LHCN-M2 (cell line): ENCODE data around the gene COQ5. TPM values are rescaled to one million over a fixed set of nuclear protein-coding genes. Genes with fewer than 3 reads are reported as not detected.
A peak's percentile ranks its signal among the peaks of the same experiment; 100 is the strongest.

Source experiments
- DNase-seq: peaks from one replicate; pipeline ENCODE4 v3.0.0-alpha.2; 2012; ENCODE audit warnings: low read depth
- total RNA-seq: library from RNA; depleted of rRNA; stranded (reverse); fragments of >200 nt; gene quantifications from 2 replicates; pipeline ENCODE4 v1.2.3, GENCODE V29; 2014; rRNA removed

The COQ5 gene
- total RNA-seq, 1 experiment from 2014 or later = 33.5 TPM

DNA sequence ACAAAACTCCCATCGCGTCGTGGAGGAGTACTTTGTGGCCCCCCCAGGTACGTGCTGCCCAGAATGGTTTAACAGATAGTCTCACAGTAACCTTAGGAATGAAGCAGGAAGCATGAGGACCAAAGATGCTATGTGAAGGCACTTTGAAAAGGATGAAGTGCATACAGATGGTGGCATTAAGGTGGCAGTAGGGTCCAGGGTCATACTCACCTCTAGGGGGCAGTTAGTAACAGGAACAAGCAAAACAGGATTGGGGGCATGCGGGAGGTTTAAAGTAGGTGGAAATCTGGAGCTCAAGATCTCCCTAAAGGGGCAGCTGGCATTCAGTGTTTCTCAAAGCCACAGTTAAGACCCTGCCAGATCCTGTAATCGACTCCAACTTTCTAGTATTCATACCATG is 71.8 kb downstream of the COQ5 start:
- no peak for DNase-seq

DNA sequence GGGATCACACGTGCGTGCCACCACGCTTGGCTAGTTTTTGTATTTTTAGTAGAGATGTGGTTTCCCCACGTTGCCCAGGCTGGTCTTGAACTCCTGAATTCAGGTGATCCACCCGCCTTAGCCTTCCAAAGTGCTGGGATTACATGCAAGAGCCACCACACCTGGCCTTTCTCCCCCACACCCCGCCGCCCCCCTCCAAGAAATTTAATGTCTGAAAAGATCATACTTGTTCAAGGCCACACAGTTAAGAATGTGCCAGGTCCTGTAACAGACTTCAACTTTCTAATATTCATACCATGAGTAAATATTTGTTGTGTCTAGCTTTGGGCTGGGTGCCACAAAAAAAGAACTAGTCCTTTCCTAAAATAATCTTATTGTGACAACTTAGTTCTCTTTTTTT is 73.7 kb downstream of the COQ5 start:
- DNase-seq = no peak

DNA sequence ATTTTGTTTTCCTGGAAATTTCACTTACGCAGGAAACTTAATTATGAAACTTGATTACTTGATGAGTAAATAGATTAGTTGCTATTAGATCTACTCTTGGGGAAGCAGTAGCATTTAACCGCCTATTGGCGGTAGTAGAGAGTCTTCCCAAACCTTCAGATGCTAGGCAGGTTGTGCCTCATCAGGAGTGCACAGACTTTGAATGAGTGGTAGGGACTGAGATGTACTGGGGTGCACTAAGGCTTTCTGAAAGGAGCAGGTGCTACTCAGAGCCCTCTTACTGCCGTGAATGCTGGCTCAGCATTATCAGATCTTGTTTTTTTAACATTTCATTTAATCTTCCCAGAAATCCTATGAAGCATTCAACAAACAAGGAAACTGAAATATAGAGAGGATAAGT is 75.0 kb downstream of the COQ5 start:
- DNase-seq = peak; percentile 36

Other genes with a start within 250 kb of the COQ5 start
- gene RNU4-2, start 237.3 kb downstream of the COQ5 start, total RNA-seq = not detected in 2 replicates
- under 0.01 TPM in 1 of 2 replicates, not detected in the other for gene RNU4-1, start 235.9 kb downstream of the COQ5 start, total RNA-seq
- gene SIRT4, start 226.8 kb downstream of the COQ5 start, total RNA-seq = 1.6 and 2.1 TPM in 2 replicates
- not detected in 2 replicates for gene PLA2G1B, start 201.4 kb downstream of the COQ5 start, total RNA-seq
- gene MSI1, start 160.0 kb downstream of the COQ5 start, total RNA-seq = not detected in 2 replicates
- gene COX6A1, start 91.0 kb downstream of the COQ5 start, total RNA-seq = 378 and 392 TPM in 2 replicates
- 52.1 and 59.5 TPM in 2 replicates for gene TRIAP1, start 82.8 kb downstream of the COQ5 start, total RNA-seq
- gene GATC, start 82.7 kb downstream of the COQ5 start, total RNA-seq = 24.3 TPM in 2 replicates
- 170 and 172 TPM in 2 replicates for gene SRSF9, start 59.4 kb downstream of the COQ5 start, total RNA-seq
- gene DYNLL1, start 33.0 kb downstream of the COQ5 start, total RNA-seq = 308 and 404 TPM in 2 replicates
- 68.5 and 77.4 TPM in 2 replicates for gene RNF10, start 5.2 kb upstream of the COQ5 start, total RNA-seq
- 33.0 and 41.6 TPM in 2 replicates for gene POP5, start 52.2 kb upstream of the COQ5 start, total RNA-seq
- 0.45 TPM in 1 of 2 replicates, not detected in the other for gene CABP1, start 111.5 kb upstream of the COQ5 start, total RNA-seq
- gene MLEC, start 158.0 kb upstream of the COQ5 start, total RNA-seq = 139 and 140 TPM in 2 replicates
- 16.2 and 18.7 TPM in 2 replicates for gene UNC119B, start 181.3 kb upstream of the COQ5 start, total RNA-seq
- 15.5 and 16.9 TPM in 2 replicates for gene ACADS, start 196.7 kb upstream of the COQ5 start, total RNA-seq